HG03520 (cell line): Measurements from ENCODE around the gene HSFY1.
"Not testable (repeated sequence)": the region's sequence is repeated elsewhere in the genome, so short reads cannot be mapped to it uniquely, and the experiment has no call there.

Experiments used
- ATAC-seq: cut with Tn5 transposase; IDR thresholded peaks from one replicate; pipeline ENCODE4 v1.9.1; 2021; ENCODE audit warnings: mild to moderate bottlenecking, moderate library complexity; ENCODE audit not compliant: unreplicated experiment

HSFY1 gene

GRCh38 chrY:18546420-18546819, at the start of gene HSFY1:
TSS of gene HSFY1 (plus strand) at chrY:18546720. CDS start at chrY:18546788, 68 bp downstream.
- not testable (repeated sequence) for ATAC-seq

- not testable (repeated sequence) for ATAC-seq
Measured at GRCh38 chrY:18504266-18504665, 42.3 kb upstream of the HSFY1 start.

- not testable (repeated sequence) for ATAC-seq
Measured at GRCh38 chrY:18530995-18531655, 15.4 kb upstream of the HSFY1 start.

- not testable (repeated sequence) for ATAC-seq
Measured at GRCh38 chrY:18538952-18539351, 7.6 kb upstream of the HSFY1 start.

GRCh38 chrY:18553132-18553531, 6.6 kb downstream of the HSFY1 start:
- not testable (repeated sequence) for ATAC-seq

- not testable (repeated sequence) for ATAC-seq
Measured at GRCh38 chrY:18565915-18566314, 19.4 kb downstream of the HSFY1 start.
